Measurements from ENCODE around the gene OSM. TPM values are rescaled to one million over a fixed set of nuclear protein-coding genes. Genes with fewer than 3 reads are reported as not detected.

OSM gene
- not detected in 2 replicates for total RNA-seq (2014; rRNA removed; shearing (Covaris generic))

GRCh38 chr22:30266445-30267381 is at the start of gene OSM:
Gene OSM (minus strand): TSS chr22:30266851. CDS start chr22:30266799, 52 bp downstream.
- DNase-seq (ENCODE audit: low spot score) = no peak

- DNase-seq (ENCODE audit: low spot score) = no peak
Measured at GRCh38 chr22:30315962-30316576, 49.4 kb upstream of the OSM start.

- DNase-seq (ENCODE audit: low spot score) = no peak
Measured at GRCh38 chr22:30314915-30315314, 48.3 kb upstream of the OSM start.

DNA sequence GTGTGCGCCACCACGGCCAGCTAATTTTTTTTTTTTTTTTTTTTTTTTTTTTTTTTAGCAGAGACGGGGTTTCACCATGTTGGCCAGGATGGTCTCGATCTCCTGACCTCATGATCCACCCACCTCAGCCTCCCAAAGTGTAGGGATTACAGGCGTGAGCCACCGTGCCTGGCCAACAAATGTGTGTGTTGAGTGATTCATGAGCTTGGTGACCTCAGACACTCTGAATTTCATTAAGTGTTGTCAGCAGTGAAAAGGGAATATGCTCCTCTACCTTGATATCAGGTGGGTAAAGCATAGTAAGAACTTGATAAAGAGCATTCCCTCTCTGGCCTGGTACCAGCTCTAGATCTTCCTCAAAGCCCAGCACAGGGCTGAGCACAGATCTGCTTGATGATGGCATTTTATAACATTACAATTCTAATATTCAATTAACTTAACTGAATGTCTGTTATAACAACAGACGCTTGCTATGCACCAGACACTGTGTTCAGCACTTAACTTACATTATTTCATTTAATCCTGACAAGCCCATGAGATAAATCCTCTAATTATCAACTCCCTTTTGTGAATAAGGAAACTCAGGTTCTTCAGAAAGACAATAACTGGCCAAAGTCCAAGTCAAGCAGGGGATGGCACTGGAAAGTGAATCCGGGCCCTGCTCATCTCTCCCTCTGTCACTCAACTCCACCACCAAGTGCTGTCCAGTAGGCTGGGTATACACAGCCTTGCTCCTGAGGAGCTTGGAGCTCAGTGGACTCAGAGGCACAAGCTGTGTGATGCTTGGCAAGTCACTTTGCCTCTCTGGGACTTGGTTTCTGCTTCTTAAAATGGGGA is 47.1 kb upstream of the OSM start:
- no peak for DNase-seq (ENCODE audit: low spot score)

GRCh38 chr22:30312053-30312452 is 45.4 kb upstream of the OSM start:
- peak; percentile 42 for DNase-seq (ENCODE audit: low spot score)

DNA sequence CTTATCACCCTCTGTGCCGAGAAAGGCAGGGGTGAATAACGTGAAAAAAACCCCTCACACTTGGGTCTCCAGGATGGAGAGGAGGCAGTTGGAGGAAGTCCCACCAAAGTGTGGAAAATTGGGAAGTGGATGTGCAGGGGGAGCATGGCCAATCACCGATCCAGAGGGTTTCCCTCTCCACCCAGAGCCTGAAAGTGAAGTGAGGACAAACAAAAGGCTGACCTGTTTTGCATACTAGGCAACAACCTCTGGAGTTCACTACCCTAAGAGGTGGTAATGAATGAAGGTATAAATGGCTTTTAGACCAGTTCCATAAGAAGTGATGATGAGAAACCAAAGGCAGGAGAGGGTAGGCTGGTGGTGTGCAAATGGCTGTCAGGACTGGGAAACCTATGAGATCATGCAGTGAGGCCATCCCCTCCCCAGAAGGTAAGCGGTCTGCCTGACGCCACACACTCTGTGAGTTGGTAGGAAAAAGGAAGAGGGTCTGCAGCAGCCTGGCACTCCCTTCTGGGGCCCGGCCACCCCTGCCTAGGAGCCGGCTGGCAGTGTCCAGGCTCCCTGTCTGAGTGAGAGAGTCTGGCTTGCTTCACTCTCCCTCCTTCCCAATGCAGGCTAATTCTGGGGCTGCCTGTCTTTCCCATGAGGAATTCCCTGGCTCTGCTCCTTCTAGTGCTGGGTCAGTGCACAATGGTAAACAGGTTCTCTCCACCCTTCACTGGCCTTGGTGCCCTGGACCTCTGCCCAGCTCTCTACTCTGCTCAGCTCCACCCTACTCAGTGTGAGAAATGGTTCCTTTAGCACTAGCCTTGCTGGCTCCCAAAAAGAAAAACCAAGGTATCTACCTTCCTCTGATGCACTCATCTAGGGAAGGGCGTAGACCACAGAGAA is 44.5 kb upstream of the OSM start:
- DNase-seq (ENCODE audit: low spot score) = peak; percentile 49

DNA sequence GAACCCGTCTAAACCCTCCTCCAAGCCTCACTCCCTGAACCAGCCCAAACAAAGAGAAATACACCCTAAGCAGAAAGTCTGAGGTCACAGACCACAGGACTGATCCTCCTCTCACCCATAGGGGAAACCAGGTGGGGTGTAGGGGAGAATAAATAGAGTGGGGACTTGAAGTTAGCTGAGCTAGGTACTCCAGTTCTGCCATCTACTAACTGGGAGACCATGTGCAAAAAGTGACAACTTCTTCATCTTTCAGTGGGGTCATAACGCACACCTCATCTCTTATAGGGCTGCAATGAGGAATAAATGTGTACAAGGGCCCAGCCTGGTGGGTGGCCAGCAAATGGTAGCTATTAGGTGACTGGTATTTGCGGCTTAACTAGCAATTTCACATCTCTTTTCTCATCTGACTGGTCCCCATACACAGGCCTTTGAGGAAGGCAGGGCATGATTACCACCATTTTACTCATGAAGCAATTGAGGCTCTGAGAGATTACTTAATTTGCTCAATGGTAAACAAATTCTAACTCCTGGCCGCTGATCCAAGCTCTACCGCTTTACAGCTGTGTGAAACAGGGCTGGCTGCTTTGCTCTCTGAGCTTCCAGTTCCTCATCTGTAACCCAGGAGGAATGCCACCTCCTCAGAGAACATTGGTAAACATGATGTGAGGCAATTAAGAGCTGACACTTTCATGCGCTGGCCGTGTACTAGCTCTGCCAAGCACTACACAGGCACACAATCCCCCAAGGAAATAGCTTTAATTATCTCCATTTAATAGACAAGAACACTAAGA is 43.5 kb upstream of the OSM start:
- peak; percentile 31 for DNase-seq (ENCODE audit: low spot score)

- no peak for DNase-seq (ENCODE audit: low spot score)
Measured at GRCh38 chr22:30308518-30309230, 42.0 kb upstream of the OSM start.

DNA sequence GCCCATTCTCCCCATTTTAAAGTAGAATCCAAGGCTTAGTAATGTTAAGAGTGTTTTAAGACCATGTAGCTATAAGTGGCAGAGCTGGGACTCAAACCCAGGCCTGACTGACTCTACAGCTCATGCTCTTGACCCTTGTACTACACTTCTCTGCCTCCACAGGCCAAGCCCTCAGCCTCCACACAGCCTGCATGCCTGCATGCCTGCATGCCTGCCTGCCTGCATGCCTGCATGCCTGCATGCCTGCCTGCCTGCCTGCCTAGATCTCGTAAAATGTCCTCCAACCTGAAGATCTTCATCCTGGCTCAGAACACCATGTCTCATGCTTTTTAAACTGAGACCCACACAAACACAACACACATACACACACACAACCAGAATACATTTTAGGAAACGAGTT is 41.4 kb upstream of the OSM start:
- DNase-seq (ENCODE audit: low spot score) = no peak

- no peak for DNase-seq (ENCODE audit: low spot score)
Measured at GRCh38 chr22:30307041-30307574, 40.5 kb upstream of the OSM start.

GRCh38 chr22:30306627-30307011 is 40.0 kb upstream of the OSM start:
- no peak for DNase-seq (ENCODE audit: low spot score)

GRCh38 chr22:30305906-30306626 is 39.4 kb upstream of the OSM start:
- DNase-seq (ENCODE audit: low spot score) = no peak

GRCh38 chr22:30305519-30305905 is 38.9 kb upstream of the OSM start:
- no peak for DNase-seq (ENCODE audit: low spot score)

GRCh38 chr22:30304495-30305244 is 38.0 kb upstream of the OSM start:
- no peak for DNase-seq (ENCODE audit: low spot score)

DNA sequence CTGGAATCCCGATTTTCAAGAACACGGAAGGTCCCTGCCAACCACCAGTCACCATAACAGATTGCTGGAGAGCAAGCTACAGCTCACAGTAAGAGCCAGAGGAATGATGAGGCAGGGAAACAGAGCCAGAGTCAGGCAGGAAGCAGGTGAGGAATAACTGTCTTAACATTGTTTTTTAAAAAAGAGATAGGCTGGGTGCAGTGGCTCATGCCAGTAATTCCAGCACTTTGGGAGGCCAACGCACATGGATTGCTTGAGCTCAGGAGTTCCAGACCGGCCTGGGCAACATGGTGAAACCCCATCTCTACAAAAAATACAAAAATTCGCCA is 36.1 kb upstream of the OSM start:
- DNase-seq (ENCODE audit: low spot score) = no peak

- DNase-seq (ENCODE audit: low spot score) = peak; percentile 71
Measured at GRCh38 chr22:30301995-30302809, 35.6 kb upstream of the OSM start.

GRCh38 chr22:30299322-30299721 is 32.7 kb upstream of the OSM start:
- no peak for DNase-seq (ENCODE audit: low spot score)

Measured in H4 (cell line).